Measurements from ENCODE around the gene PDZRN4.
"Not testable (repeated sequence)": the region's sequence is repeated elsewhere in the genome, so short reads cannot be mapped to it uniquely, and the experiment has no call there.

PDZRN4 gene

DNA sequence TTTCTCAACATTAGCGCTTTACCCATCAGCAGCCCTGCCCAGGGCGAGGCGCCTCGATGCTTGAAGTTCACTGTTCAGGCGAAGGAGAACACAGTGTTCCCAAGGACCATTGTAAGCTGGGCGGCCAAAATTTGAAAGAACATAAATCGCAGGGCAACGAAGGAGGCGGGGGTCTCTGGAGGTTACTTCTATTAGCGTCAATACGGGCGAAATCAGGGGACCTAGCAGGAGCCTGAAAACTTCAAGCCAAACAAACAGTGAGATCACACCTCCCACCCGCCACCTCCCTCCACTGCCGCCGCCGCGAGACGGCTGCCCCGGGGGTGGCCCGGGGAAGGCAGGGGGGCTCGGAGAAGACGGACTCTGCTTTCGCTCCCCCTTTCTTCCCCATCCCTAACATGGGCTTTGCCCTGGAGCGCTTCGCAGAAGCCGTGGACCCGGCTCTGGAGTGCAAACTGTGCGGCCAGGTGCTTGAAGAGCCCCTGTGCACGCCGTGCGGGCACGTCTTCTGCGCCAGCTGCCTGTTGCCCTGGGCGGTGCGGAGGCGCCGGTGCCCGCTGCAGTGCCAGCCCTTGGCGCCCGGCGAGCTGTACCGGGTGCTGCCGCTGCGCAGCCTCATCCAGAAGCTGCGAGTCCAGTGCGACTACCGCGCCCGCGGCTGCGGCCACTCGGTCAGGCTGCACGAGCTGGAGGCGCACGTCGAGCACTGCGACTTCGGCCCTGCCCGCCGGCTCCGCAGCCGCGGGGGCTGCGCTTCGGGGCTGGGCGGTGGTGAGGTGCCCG is at the start of gene PDZRN4:
TSS of gene PDZRN4 (plus strand) at position 263 of the 783 bp plus-strand sequence.
- no peak within 1 kb of the TSS for H3K9ac ChIP-seq (ENCODE audit: low read length)
- H3K27me3 ChIP-seq (ENCODE audit: control insufficient read depth, insufficient read depth, low read length) = peaks cover 59% of the 10 kb centered on the region

DNA sequence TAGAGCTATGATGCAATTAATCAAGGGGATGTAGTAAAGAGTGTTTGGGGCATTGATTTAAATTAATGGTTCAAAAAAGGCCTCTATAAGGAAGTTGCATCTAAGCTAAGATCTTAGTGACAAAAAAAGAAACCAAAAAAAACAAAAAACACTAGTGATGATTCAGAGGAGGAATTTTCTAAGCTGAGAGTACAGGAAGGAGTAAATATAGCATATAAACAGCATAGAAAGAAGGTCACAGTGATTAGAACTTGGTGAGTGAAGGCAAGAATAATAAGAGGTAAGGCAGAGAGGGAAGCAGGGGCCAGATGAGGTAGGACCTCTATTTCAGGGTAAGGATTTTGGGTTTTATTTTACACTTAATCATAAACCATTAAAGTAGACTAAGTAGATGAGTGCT is 48.0 kb upstream of the PDZRN4 start:
- Histone ChIP-seq H3K9me3 (ENCODE audit: control insufficient read depth, insufficient read depth, low read depth, low read length) (no peaks in the 10 kb centered on the region), H3K27me3 (ENCODE audit: control insufficient read depth, insufficient read depth, low read length) (no peaks in the 10 kb centered on the region), H3K4me1 (ENCODE audit: control insufficient read depth, insufficient read depth, low read length) (no peaks in the 10 kb centered on the region), H3K27ac (ENCODE audit: low read depth, low read length) (no peak overlapping the region), H3K36me3 (ENCODE audit: control insufficient read depth, insufficient read depth, low read length) (no peaks in the 10 kb centered on the region), H3K9ac (ENCODE audit: low read length) (no peak overlapping the region), H3K4me3 (ENCODE audit: low read depth, low read length) (no peak overlapping the region)

More for the DNA sequence above, at the start of gene PDZRN4:
- Histone ChIP-seq H3K4me3 (ENCODE audit: low read depth, low read length) (peak within 1 kb of the TSS; percentile 62), H3K36me3 (ENCODE audit: control insufficient read depth, insufficient read depth, low read length) (no peaks in the 10 kb centered on the region), H3K27ac (ENCODE audit: low read depth, low read length) (no peak within 1 kb of the TSS), H3K4me1 (ENCODE audit: control insufficient read depth, insufficient read depth, low read length) (peaks cover 11% of the 10 kb centered on the region), H3K9me3 (ENCODE audit: control insufficient read depth, insufficient read depth, low read depth, low read length) (no peaks in the 10 kb centered on the region)

GRCh38 chr12:41141104-41141503 is 47.0 kb upstream of the PDZRN4 start:
- H3K9ac ChIP-seq (ENCODE audit: low read length) = no peak overlapping the region
- H3K9me3 ChIP-seq (ENCODE audit: control insufficient read depth, insufficient read depth, low read depth, low read length) = no peaks in the 10 kb centered on the region
- H3K4me1 ChIP-seq (ENCODE audit: control insufficient read depth, insufficient read depth, low read length) = no peaks in the 10 kb centered on the region
- no peak overlapping the region for H3K27ac ChIP-seq (ENCODE audit: low read depth, low read length)
- no peak overlapping the region for H3K4me3 ChIP-seq (ENCODE audit: low read depth, low read length)
- no peaks in the 10 kb centered on the region for H3K27me3 ChIP-seq (ENCODE audit: control insufficient read depth, insufficient read depth, low read length)
- H3K36me3 ChIP-seq (ENCODE audit: control insufficient read depth, insufficient read depth, low read length) = no peaks in the 10 kb centered on the region

- no peaks in the 10 kb centered on the region for H3K4me1 ChIP-seq (ENCODE audit: control insufficient read depth, insufficient read depth, low read length)
- no peaks in the 10 kb centered on the region for H3K36me3 ChIP-seq (ENCODE audit: control insufficient read depth, insufficient read depth, low read length)
- H3K27me3 ChIP-seq (ENCODE audit: control insufficient read depth, insufficient read depth, low read length) = no peaks in the 10 kb centered on the region
- no peak overlapping the region for H3K27ac ChIP-seq (ENCODE audit: low read depth, low read length)
- no peaks in the 10 kb centered on the region for H3K9me3 ChIP-seq (ENCODE audit: control insufficient read depth, insufficient read depth, low read depth, low read length)
- H3K4me3 ChIP-seq (ENCODE audit: low read depth, low read length) = no peak overlapping the region
- no peak overlapping the region for H3K9ac ChIP-seq (ENCODE audit: low read length)
Observed at GRCh38 chr12:41142376-41142775, 45.7 kb upstream of the PDZRN4 start.

- no peak overlapping the region for H3K4me3 ChIP-seq (ENCODE audit: low read depth, low read length)
- H3K27me3 ChIP-seq (ENCODE audit: control insufficient read depth, insufficient read depth, low read length) = no peaks in the 10 kb centered on the region
- no peak overlapping the region for H3K9ac ChIP-seq (ENCODE audit: low read length)
- H3K4me1 ChIP-seq (ENCODE audit: control insufficient read depth, insufficient read depth, low read length) = no peaks in the 10 kb centered on the region
- H3K27ac ChIP-seq (ENCODE audit: low read depth, low read length) = no peak overlapping the region
- H3K9me3 ChIP-seq (ENCODE audit: control insufficient read depth, insufficient read depth, low read depth, low read length) = peaks cover 9% of the 10 kb centered on the region
- no peaks in the 10 kb centered on the region for H3K36me3 ChIP-seq (ENCODE audit: control insufficient read depth, insufficient read depth, low read length)
Observed at GRCh38 chr12:41151793-41152192, 36.3 kb upstream of the PDZRN4 start.

- Histone ChIP-seq H3K27me3 (ENCODE audit: control insufficient read depth, insufficient read depth, low read length) (no peaks in the 10 kb centered on the region), H3K9me3 (ENCODE audit: control insufficient read depth, insufficient read depth, low read depth, low read length) (no peaks in the 10 kb centered on the region), H3K36me3 (ENCODE audit: control insufficient read depth, insufficient read depth, low read length) (no peaks in the 10 kb centered on the region), H3K4me3 (ENCODE audit: low read depth, low read length) (no peak overlapping the region), H3K27ac (ENCODE audit: low read depth, low read length) (no peak overlapping the region), H3K9ac (ENCODE audit: low read length) (no peak overlapping the region), H3K4me1 (ENCODE audit: control insufficient read depth, insufficient read depth, low read length) (no peaks in the 10 kb centered on the region)
Observed at GRCh38 chr12:41162461-41162860, 25.7 kb upstream of the PDZRN4 start.

GRCh38 chr12:41167701-41168100 is 20.4 kb upstream of the PDZRN4 start:
- Histone ChIP-seq H3K4me3 (ENCODE audit: low read depth, low read length) (no peak overlapping the region), H3K36me3 (ENCODE audit: control insufficient read depth, insufficient read depth, low read length) (no peaks in the 10 kb centered on the region), H3K27ac (ENCODE audit: low read depth, low read length) (no peak overlapping the region), H3K4me1 (ENCODE audit: control insufficient read depth, insufficient read depth, low read length) (no peaks in the 10 kb centered on the region), H3K27me3 (ENCODE audit: control insufficient read depth, insufficient read depth, low read length) (no peaks in the 10 kb centered on the region), H3K9me3 (ENCODE audit: control insufficient read depth, insufficient read depth, low read depth, low read length) (no peaks in the 10 kb centered on the region), H3K9ac (ENCODE audit: low read length) (no peak overlapping the region)

GRCh38 chr12:41174602-41175001 is 13.5 kb upstream of the PDZRN4 start:
- Histone ChIP-seq H3K4me1 (ENCODE audit: control insufficient read depth, insufficient read depth, low read length) (no peaks in the 10 kb centered on the region), H3K9me3 (ENCODE audit: control insufficient read depth, insufficient read depth, low read depth, low read length) (no peaks in the 10 kb centered on the region), H3K36me3 (ENCODE audit: control insufficient read depth, insufficient read depth, low read length) (no peaks in the 10 kb centered on the region), H3K27me3 (ENCODE audit: control insufficient read depth, insufficient read depth, low read length) (no peaks in the 10 kb centered on the region), H3K4me3 (ENCODE audit: low read depth, low read length) (no peak overlapping the region), H3K9ac (ENCODE audit: low read length) (no peak overlapping the region), H3K27ac (ENCODE audit: low read depth, low read length) (no peak overlapping the region)

DNA sequence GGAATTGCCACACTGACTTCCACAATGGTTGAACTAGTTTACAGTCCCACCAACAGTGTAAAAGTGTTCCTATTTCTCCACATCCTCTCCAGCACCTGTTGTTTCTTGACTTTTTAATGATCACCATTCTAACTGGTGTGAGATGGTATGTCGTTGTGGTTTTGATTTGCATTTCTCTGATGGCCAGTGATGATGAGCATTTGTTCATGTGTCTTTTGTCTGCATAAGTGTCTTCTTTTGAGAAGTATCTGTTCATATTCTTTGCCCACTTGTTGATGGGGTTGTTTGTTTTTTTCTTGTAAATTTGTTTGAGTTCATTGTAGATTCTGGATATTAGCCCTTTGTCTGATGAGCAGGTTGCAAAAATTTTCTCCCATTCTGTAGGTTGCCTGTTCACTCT is 8.6 kb upstream of the PDZRN4 start:
- not testable (repeated sequence) for H3K4me3 ChIP-seq (ENCODE audit: low read depth, low read length); H3K9me3 ChIP-seq (ENCODE audit: control insufficient read depth, insufficient read depth, low read depth, low read length)

DNA sequence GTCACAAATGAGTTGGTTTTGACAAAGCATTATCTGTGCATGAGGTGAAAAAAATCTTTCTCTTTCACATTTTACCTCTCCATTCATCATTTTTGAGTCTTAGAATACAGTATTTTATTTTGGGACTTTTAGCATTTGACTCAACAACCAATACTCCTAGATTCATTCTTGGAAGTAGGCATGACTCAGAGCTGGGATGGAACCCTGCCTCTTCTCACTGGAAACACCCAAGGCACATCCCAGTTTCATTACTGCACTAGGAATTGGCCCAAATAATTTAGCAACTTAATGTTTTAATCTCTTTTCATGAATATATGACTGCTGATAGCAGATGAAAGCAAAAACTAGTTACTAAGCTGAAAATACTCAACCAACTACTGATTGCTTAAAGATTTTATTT is 3.3 kb upstream of the PDZRN4 start:
- H3K9me3 ChIP-seq (ENCODE audit: control insufficient read depth, insufficient read depth, low read depth, low read length) = no peaks in the 10 kb centered on the region
- H3K27ac ChIP-seq (ENCODE audit: low read depth, low read length) = no peak overlapping the region
- peaks cover 44% of the 10 kb centered on the region for H3K27me3 ChIP-seq (ENCODE audit: control insufficient read depth, insufficient read depth, low read length)
- H3K9ac ChIP-seq (ENCODE audit: low read length) = no peak overlapping the region
- H3K4me3 ChIP-seq (ENCODE audit: low read depth, low read length) = no peak overlapping the region
- H3K36me3 ChIP-seq (ENCODE audit: control insufficient read depth, insufficient read depth, low read length) = no peaks in the 10 kb centered on the region
- peaks cover 8% of the 10 kb centered on the region; the same call in 1 of the 2 replicates for H3K4me1 ChIP-seq (ENCODE audit: control insufficient read depth, insufficient read depth, low read length)

More for the DNA sequence above, 8.6 kb upstream of the PDZRN4 start:
- not testable (repeated sequence) for H3K9ac ChIP-seq (ENCODE audit: low read length); H3K27me3 ChIP-seq (ENCODE audit: control insufficient read depth, insufficient read depth, low read length); H3K36me3 ChIP-seq (ENCODE audit: control insufficient read depth, insufficient read depth, low read length); H3K4me1 ChIP-seq (ENCODE audit: control insufficient read depth, insufficient read depth, low read length); H3K27ac ChIP-seq (ENCODE audit: low read depth, low read length)

DNA sequence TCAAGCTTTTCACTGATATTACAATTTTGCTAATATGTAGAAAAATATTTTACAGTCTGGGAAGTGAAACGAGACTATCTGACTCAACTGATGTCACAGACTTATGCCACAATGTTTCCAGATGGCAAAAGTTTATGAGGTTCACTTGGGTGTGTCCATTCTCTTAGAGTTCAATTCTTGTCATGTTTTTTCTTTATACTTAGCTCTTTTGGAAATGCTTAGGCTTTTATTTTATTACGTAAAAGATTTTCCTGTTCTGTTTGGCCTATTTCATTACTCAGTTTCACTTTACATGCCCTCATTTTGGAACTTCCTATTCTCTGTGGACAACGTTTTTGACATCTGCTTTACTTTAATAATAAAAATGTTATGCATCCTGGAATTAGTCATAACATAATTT is 2.1 kb upstream of the PDZRN4 start:
- Histone ChIP-seq H3K9ac (ENCODE audit: low read length) (no peak overlapping the region), H3K36me3 (ENCODE audit: control insufficient read depth, insufficient read depth, low read length) (no peaks in the 10 kb centered on the region), H3K27ac (ENCODE audit: low read depth, low read length) (no peak overlapping the region), H3K4me3 (ENCODE audit: low read depth, low read length) (no peak overlapping the region), H3K27me3 (ENCODE audit: control insufficient read depth, insufficient read depth, low read length) (peaks cover 55% of the 10 kb centered on the region), H3K4me1 (ENCODE audit: control insufficient read depth, insufficient read depth, low read length) (peaks cover 11% of the 10 kb centered on the region), H3K9me3 (ENCODE audit: control insufficient read depth, insufficient read depth, low read depth, low read length) (no peaks in the 10 kb centered on the region)

All from HUES6 (cell line).